Osteocyte (in vitro differentiated cells): Measurements from ENCODE around the gene FASTKD1. TPM values are rescaled to one million over a fixed set of nuclear protein-coding genes. Genes with fewer than 3 reads are reported as not detected.

Experiments
- DNase-seq: peaks from one replicate; pipeline ENCODE4 v3.0.0; 2021; ENCODE audit warnings: mixed read lengths; ENCODE audit not compliant: unreplicated experiment; ENCODE audit errors: extremely low spot score
- H3K27ac Mint-ChIP-seq: one replicate; pipeline ENCODE4 v1.8.0; 2021; ENCODE audit warnings: mild to moderate bottlenecking, mixed read lengths; ENCODE audit not compliant: unreplicated experiment
- H3K27me3 Mint-ChIP-seq: one replicate; pipeline ENCODE4 v1.8.0; 2021; ENCODE audit warnings: mixed read lengths; ENCODE audit not compliant: unreplicated experiment
- H3K36me3 Mint-ChIP-seq: one replicate; pipeline ENCODE4 v1.8.0; 2021; ENCODE audit warnings: mixed read lengths; ENCODE audit not compliant: unreplicated experiment
- H3K4me1 Mint-ChIP-seq: one replicate; pipeline ENCODE4 v1.8.0; 2021; ENCODE audit warnings: mixed read lengths; ENCODE audit not compliant: unreplicated experiment
- H3K4me3 Mint-ChIP-seq: one replicate; pipeline ENCODE4 v1.8.0; 2021; ENCODE audit warnings: mild to moderate bottlenecking, moderate library complexity, mixed read lengths; ENCODE audit not compliant: unreplicated experiment
- H3K9me3 Mint-ChIP-seq: one replicate; pipeline ENCODE4 v1.8.0; 2021; ENCODE audit warnings: mixed read lengths; ENCODE audit not compliant: unreplicated experiment
- total RNA-seq: library from RNA; stranded (reverse); gene quantifications from 2 replicates; pipeline ENCODE4 v1.2.1, GENCODE V29; 2021
- TF ChIP-seq, protein P1 (sequence below): fragments of 200-600 bp; sonication (generic); IDR thresholded peaks from 2 replicates; pipeline ENCODE4 v1.5.0; 2021; ENCODE audit warnings: antibody characterized with exemption, mild to moderate bottlenecking, moderate library complexity

FASTKD1 gene
- total RNA-seq, 1 donor from 2014 or later, result 15.6 TPM

DNA sequence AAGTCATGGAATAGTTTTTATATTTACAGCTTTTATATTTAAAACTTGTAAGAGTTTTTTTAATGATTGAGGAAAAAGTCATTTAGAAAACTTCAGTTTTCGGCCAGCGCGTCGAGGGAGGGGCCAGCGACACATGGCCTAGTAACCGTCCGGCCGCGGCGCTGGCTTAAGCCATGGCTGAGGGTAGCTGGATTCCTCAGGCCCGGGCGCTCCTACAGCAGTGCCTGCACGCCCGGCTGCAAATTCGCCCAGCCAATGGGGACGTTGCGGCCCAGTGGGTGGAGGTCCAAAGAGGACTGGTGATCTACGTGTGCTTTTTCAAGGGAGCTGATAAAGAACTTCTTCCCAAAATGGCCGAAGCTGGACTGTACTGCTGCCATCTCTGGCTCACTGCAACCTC, 69.0 kb downstream of the FASTKD1 start:
- Mint-ChIP-seq H3K36me3 (peaks cover 24% of the 10 kb centered on the region), H3K4me3 (no peak overlapping the region), H3K27ac (no peak overlapping the region), H3K4me1 (peaks cover 20% of the 10 kb centered on the region), H3K27me3 (no peaks in the 10 kb centered on the region), H3K9me3 (peaks cover 5% of the 10 kb centered on the region)
- TF ChIP-seq, protein P1, sequence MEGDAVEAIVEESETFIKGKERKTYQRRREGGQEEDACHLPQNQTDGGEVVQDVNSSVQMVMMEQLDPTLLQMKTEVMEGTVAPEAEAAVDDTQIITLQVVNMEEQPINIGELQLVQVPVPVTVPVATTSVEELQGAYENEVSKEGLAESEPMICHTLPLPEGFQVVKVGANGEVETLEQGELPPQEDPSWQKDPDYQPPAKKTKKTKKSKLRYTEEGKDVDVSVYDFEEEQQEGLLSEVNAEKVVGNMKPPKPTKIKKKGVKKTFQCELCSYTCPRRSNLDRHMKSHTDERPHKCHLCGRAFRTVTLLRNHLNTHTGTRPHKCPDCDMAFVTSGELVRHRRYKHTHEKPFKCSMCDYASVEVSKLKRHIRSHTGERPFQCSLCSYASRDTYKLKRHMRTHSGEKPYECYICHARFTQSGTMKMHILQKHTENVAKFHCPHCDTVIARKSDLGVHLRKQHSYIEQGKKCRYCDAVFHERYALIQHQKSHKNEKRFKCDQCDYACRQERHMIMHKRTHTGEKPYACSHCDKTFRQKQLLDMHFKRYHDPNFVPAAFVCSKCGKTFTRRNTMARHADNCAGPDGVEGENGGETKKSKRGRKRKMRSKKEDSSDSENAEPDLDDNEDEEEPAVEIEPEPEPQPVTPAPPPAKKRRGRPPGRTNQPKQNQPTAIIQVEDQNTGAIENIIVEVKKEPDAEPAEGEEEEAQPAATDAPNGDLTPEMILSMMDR, result no peak
- DNase-seq, result no peak

DNA sequence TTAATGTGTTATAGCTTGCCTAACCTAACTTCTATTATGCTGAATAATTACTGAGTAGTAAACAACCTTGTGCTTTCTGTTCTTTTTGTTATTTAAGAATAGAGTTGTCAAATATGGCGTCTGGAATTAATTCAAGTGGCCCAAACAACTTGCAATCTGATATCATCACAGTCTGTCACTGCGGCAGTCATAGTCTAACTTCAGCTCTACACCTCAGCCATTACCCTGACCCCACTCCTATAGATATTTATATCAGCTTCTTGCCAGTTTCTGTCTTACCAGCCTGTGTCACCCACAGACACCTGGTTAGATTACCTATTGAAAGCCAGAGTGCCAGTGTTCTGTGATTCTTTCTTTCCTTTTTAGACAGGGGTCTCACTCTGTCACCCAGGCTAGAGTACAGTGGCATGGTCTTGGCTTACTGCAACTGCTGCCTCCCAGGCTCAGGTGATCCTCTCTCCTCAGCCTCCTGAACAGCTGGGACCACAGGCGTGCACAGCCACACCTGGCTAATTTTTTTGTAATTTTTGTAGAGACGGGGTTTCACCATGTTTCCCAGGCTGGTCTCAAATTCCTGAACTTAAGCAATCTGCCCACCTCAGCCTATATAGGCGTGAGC, 78.2 kb downstream of the FASTKD1 start:
- no peak for DNase-seq
- TF ChIP-seq, protein P1, result no peak
- no peaks in the 10 kb centered on the region for H3K9me3 Mint-ChIP-seq
- H3K36me3 Mint-ChIP-seq, result peaks cover 20% of the 10 kb centered on the region
- H3K4me3 Mint-ChIP-seq, result no peak overlapping the region
- no peak overlapping the region for H3K27ac Mint-ChIP-seq
- no peaks in the 10 kb centered on the region for H3K27me3 Mint-ChIP-seq
- no peaks in the 10 kb centered on the region for H3K4me1 Mint-ChIP-seq

DNA sequence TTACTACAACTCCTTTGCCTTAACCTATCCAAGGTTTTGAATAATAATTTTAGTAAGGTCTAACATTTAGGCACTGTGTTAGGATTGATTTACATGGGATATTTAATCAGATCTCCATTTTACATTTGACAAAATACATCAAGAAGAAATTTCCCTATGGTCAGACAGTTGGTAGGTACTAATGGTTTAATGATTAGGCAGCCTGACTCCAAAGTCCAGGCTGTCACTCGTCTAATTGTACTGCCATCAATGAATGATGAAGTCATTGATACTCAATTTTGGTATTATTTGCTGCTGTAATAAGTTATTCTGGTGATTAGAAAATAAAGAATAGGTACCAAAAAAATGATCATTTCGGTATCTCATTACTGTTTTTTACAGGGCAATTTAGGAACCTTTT, 80.3 kb downstream of the FASTKD1 start:
- Mint-ChIP-seq H3K36me3 (peaks cover 15% of the 10 kb centered on the region), H3K27me3 (no peaks in the 10 kb centered on the region), H3K4me1 (no peaks in the 10 kb centered on the region), H3K9me3 (no peaks in the 10 kb centered on the region), H3K4me3 (no peak overlapping the region), H3K27ac (no peak overlapping the region)
- TF ChIP-seq, protein P1, result no peak
- DNase-seq, result no peak

DNA sequence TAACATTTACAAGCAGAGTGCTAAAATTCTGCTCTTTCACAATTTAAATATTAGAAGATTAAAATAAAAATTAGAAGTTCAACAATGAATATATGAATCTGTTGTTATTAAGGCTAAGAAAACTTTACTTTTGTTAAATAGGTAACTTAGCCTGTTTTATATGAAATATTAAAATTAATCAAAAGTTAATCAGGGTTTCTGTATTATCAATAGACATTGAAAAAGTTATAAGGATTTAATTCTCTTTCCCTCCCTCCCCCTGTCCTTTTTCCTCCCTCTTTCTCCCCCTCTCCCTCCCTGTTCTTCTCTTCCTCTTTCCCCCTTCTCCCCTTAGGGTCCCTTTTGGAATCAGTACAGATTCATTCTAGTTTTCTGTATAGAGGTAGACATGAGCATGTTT, 82.3 kb downstream of the FASTKD1 start:
- Mint-ChIP-seq H3K27ac (no peak overlapping the region), H3K9me3 (no peaks in the 10 kb centered on the region), H3K36me3 (peaks cover 11% of the 10 kb centered on the region), H3K27me3 (no peaks in the 10 kb centered on the region), H3K4me3 (no peak overlapping the region), H3K4me1 (no peaks in the 10 kb centered on the region)
- TF ChIP-seq, protein P1, result no peak
- no peak for DNase-seq

DNA sequence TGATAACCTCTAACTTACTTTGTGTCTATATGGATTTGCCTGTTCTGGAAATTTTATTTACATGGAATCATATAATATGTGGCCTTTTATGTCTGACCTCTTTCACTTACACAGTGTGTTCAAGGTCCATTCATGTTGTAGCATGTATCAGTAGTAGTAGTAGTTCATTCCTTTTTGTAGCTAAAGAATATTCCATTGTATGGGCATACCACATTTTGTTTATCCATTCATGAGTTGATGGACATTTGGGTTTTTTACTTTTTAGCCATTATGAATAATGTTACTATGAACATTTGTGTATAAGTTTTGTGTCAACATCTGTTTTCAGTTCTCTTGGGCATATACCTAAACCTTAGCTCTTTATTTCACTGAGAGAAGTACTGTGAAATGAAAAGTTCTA, 82.8 kb downstream of the FASTKD1 start:
- no peaks in the 10 kb centered on the region for H3K4me1 Mint-ChIP-seq
- no peak for DNase-seq
- no peak overlapping the region for H3K4me3 Mint-ChIP-seq
- no peak overlapping the region for H3K27ac Mint-ChIP-seq
- no peaks in the 10 kb centered on the region for H3K27me3 Mint-ChIP-seq
- H3K36me3 Mint-ChIP-seq, result peaks cover 12% of the 10 kb centered on the region
- no peaks in the 10 kb centered on the region for H3K9me3 Mint-ChIP-seq
- TF ChIP-seq, protein P1, result no peak
